Neural progenitor cell (in vitro differentiated cells): Measurements from ENCODE around the gene ZFP90. TPM values are rescaled to one million over a fixed set of nuclear protein-coding genes. Genes with fewer than 3 reads are reported as not detected.

Experiments
- DNase-seq: peaks from one replicate; pipeline ENCODE4 v3.0.0-alpha.2; 2016; ENCODE audit warnings: low spot score
- H2AFZ ChIP-seq: fragments of 200-600 bp; sonication (generic); replicated peaks from 2 replicates; pipeline ENCODE4 v1.6.1; 2016; ENCODE audit warnings: antibody characterized with exemption
- H3F3A ChIP-seq: fragments of 200-600 bp; sonication (generic); 2 replicates; pipeline ENCODE4 v1.6.1; 2016; ENCODE audit warnings: antibody characterized with exemption, low read depth
- H3K27ac ChIP-seq: fragments of 200-600 bp; sonication (generic); 2 replicates; pipeline ENCODE4 v1.5.1; 2016; ENCODE audit warnings: mild to moderate bottlenecking
- H3K27me3 ChIP-seq: fragments of 200-600 bp; sonication (generic); 2 replicates; pipeline ENCODE4 v1.6.1; 2016; ENCODE audit warnings: mild to moderate bottlenecking, moderate library complexity
- H3K36me3 ChIP-seq: fragments of 200-600 bp; sonication (generic); 2 replicates; pipeline ENCODE4 v1.5.1; 2016
- H3K4me1 ChIP-seq: fragments of 200-600 bp; sonication (generic); 2 replicates; pipeline ENCODE4 v1.6.1; 2016; ENCODE audit warnings: mixed run types
- H3K4me2 ChIP-seq: fragments of 200-600 bp; sonication (generic); 2 replicates; pipeline ENCODE4 v1.6.1; 2016
- H3K4me3 ChIP-seq: fragments of 200-600 bp; sonication (generic); 2 replicates; pipeline ENCODE4 v1.5.1; 2016
- H3K79me2 ChIP-seq: fragments of 200-600 bp; sonication (generic); 2 replicates; pipeline ENCODE4 v1.6.1; 2016; ENCODE audit warnings: low read depth
- H3K9ac ChIP-seq: fragments of 200-600 bp; sonication (generic); 2 replicates; pipeline ENCODE4 v1.6.1; 2016
- H3K9me3 ChIP-seq: fragments of 200-600 bp; sonication (generic); 2 replicates; pipeline ENCODE4 v1.5.1; 2016; ENCODE audit warnings: low read depth
- H4K20me1 ChIP-seq: fragments of 200-600 bp; sonication (generic); 2 replicates; pipeline ENCODE4 v1.6.1; 2016; ENCODE audit warnings: low read depth
- H3K27ac Mint-ChIP-seq: 3 replicates; pipeline ENCODE4 v1.8.0; 2021; ENCODE audit warnings: mixed read lengths
- H3K27me3 Mint-ChIP-seq: 2 replicates; pipeline ENCODE4 v1.8.0; 2022; ENCODE audit warnings: low read depth, mild to moderate bottlenecking, inconsistent platforms, moderate library complexity, mixed read lengths; ENCODE audit not compliant: insufficient read depth
- H3K36me3 Mint-ChIP-seq: 3 replicates; pipeline ENCODE4 v1.8.0; 2021; ENCODE audit warnings: mixed read lengths
- H3K4me1 Mint-ChIP-seq: 3 replicates; pipeline ENCODE4 v1.8.0; 2021; ENCODE audit warnings: mixed read lengths
- H3K4me3 Mint-ChIP-seq: 3 replicates; pipeline ENCODE4 v1.8.0; 2021; ENCODE audit warnings: mild to moderate bottlenecking, moderate library complexity, mixed read lengths
- H3K9me3 Mint-ChIP-seq: 3 replicates; pipeline ENCODE4 v1.8.0; 2020; ENCODE audit warnings: mixed read lengths
- CTCF ChIP-seq: fragments of 200-600 bp; sonication (generic); IDR thresholded peaks from 2 replicates; pipeline ENCODE4 v1.5.1; 2017; ENCODE audit warnings: antibody characterized with exemption, mild to moderate bottlenecking
- EZH2 ChIP-seq: fragments of 200-600 bp; sonication (generic); IDR thresholded peaks from 2 replicates; pipeline ENCODE4 v1.6.1; 2017; ENCODE audit warnings: antibody characterized with exemption, mild to moderate bottlenecking, moderate library complexity
- EZH2phosphoT487 ChIP-seq: fragments of 200-600 bp; sonication (generic); IDR thresholded peaks from 2 replicates; pipeline ENCODE4 v1.6.1; 2017; ENCODE audit warnings: antibody characterized with exemption
- total RNA-seq: library from RNA; depleted of rRNA; stranded (reverse); fragments of >200 nt; gene quantifications from 2 replicates; pipeline ENCODE4 v1.2.3, GENCODE V29; 2015; ENCODE audit warnings: low replicate concordance

ZFP90 gene
- total RNA-seq, 1 donor from 2014 or later = 63.6 TPM

- no peaks in the 10 kb centered on the region for H3K36me3 Mint-ChIP-seq
- no peaks in the 10 kb centered on the region for H3K9me3 Mint-ChIP-seq
- no peaks in the 10 kb centered on the region for H4K20me1 ChIP-seq
- H2AFZ ChIP-seq = no peak overlapping the region
- H3K9me3 ChIP-seq = no peaks in the 10 kb centered on the region
- no peak overlapping the region for H3K27ac ChIP-seq
- H3K9ac ChIP-seq = no peak overlapping the region
- H3K4me3 Mint-ChIP-seq = no peak overlapping the region
- no peaks in the 10 kb centered on the region for H3K79me2 ChIP-seq
- H3K4me2 ChIP-seq = no peak overlapping the region
- no peaks in the 10 kb centered on the region for H3F3A ChIP-seq
- H3K27me3 Mint-ChIP-seq = peaks cover 14% of the 10 kb centered on the region
- no peaks in the 10 kb centered on the region for H3K4me1 ChIP-seq
- DNase-seq = no peak
- peaks cover 6% of the 10 kb centered on the region for H3K27me3 ChIP-seq
- H3K27ac Mint-ChIP-seq = no peak overlapping the region
- no peak for TF ChIP-seq EZH2phosphoT487
- TF ChIP-seq CTCF = no peak
- no peak for TF ChIP-seq EZH2
- no peaks in the 10 kb centered on the region for H3K36me3 ChIP-seq
- H3K4me3 ChIP-seq = no peak overlapping the region
- no peaks in the 10 kb centered on the region for H3K4me1 Mint-ChIP-seq
Observed at GRCh38 chr16:68514511-68514910, 24.6 kb upstream of the ZFP90 start.

- no peak overlapping the region for H3K4me3 Mint-ChIP-seq
Observed at GRCh38 chr16:68517606-68518166, 21.4 kb upstream of the ZFP90 start.

GRCh38 chr16:68519225-68519745, 19.8 kb upstream of the ZFP90 start:
- Histone ChIP-seq H3F3A (no peaks in the 10 kb centered on the region), H2AFZ (no peak overlapping the region), H3K79me2 (no peaks in the 10 kb centered on the region), H3K9me3 (no peaks in the 10 kb centered on the region), H4K20me1 (no peaks in the 10 kb centered on the region), H3K27ac (no peak overlapping the region), H3K4me3 (no peak overlapping the region), H3K4me1 (no peaks in the 10 kb centered on the region), H3K27me3 (peaks cover 9% of the 10 kb centered on the region), H3K9ac (no peak overlapping the region), H3K4me2 (no peak overlapping the region), H3K36me3 (no peaks in the 10 kb centered on the region)
- Mint-ChIP-seq H3K9me3 (peaks cover 4% of the 10 kb centered on the region), H3K4me1 (peaks cover 4% of the 10 kb centered on the region), H3K4me3 (no peak overlapping the region), H3K36me3 (no peaks in the 10 kb centered on the region), H3K27ac (no peak overlapping the region), H3K27me3 (peaks cover 15% of the 10 kb centered on the region)
- no peak for DNase-seq
- TF ChIP-seq EZH2 (no peak), CTCF (no peak), EZH2phosphoT487 (no peak)

More at GRCh38 chr16:68517606-68518166, 21.4 kb upstream of the ZFP90 start:
- H3K79me2 ChIP-seq = no peaks in the 10 kb centered on the region
- H3F3A ChIP-seq = no peaks in the 10 kb centered on the region
- no peak overlapping the region for H3K9ac ChIP-seq
- no peaks in the 10 kb centered on the region for H3K36me3 ChIP-seq
- DNase-seq = no peak
- H3K4me1 ChIP-seq = no peaks in the 10 kb centered on the region
- no peaks in the 10 kb centered on the region for H4K20me1 ChIP-seq
- no peak overlapping the region for H3K27ac Mint-ChIP-seq
- no peaks in the 10 kb centered on the region for H3K9me3 ChIP-seq
- H3K4me2 ChIP-seq = no peak overlapping the region
- H3K4me1 Mint-ChIP-seq = peaks cover 4% of the 10 kb centered on the region
- H2AFZ ChIP-seq = no peak overlapping the region
- H3K36me3 Mint-ChIP-seq = no peaks in the 10 kb centered on the region
- peaks cover 9% of the 10 kb centered on the region for H3K27me3 ChIP-seq
- H3K27me3 Mint-ChIP-seq = peaks cover 11% of the 10 kb centered on the region
- no peaks in the 10 kb centered on the region for H3K9me3 Mint-ChIP-seq
- H3K4me3 ChIP-seq = no peak overlapping the region
- TF ChIP-seq CTCF (no peak), EZH2phosphoT487 (no peak), EZH2 (no peak)
- H3K27ac ChIP-seq = no peak overlapping the region
